H1 (cell line): ENCODE data around the gene BNC2. TPM values are rescaled to one million over a fixed set of nuclear protein-coding genes. Genes with fewer than 3 reads are reported as not detected.

Source experiments
- CTCF ChIA-PET: fragments of 300-600 bp; sonication (Branson Sonifier 250); formaldehyde crosslinking; loops from one replicate; lab custom pipeline; 2021; ENCODE audit not compliant: partially characterized antibody; lab: Charles Lee
- POLR2A ChIA-PET: fragments of 300-600 bp; sonication (Branson Sonifier 250); formaldehyde crosslinking; loops from one replicate; lab custom pipeline; 2021; ENCODE audit warnings: inconsistent platforms; ENCODE audit not compliant: partially characterized antibody; lab: Charles Lee
- DNase-seq, 2 experiments: peaks; one replicate each; pipeline versions ENCODE4 v3.0.0 to v3.0.0-alpha.2; 2010 to 2022; ENCODE audit warnings: low spot score in 2 of 2, low read depth in 1 of 2, mixed read lengths in 1 of 2
- FAIRE-seq: peaks from 2 replicates; lab custom pipeline; 2011; peaks lifted over from hg19 to GRCh38; lab: Jason Lieb, UNC
- H2AFZ ChIP-seq: 2 replicates; pipeline ENCODE4 v1.8.1; 2012; ENCODE audit warnings: low read length, inconsistent platforms
- H2AK5ac ChIP-seq: 2 replicates; pipeline ENCODE4 v1.6.1; 2013; ENCODE audit warnings: low read depth, low read length
- H2BK120ac ChIP-seq: replicated peaks from 2 replicates; pipeline ENCODE3; 2013; ENCODE audit warnings: low read depth, low read length, inconsistent platforms
- H2BK12ac ChIP-seq: 2 replicates; pipeline ENCODE4 v1.6.1; 2013; ENCODE audit warnings: low read depth, low read length
- H2BK15ac ChIP-seq: 2 replicates; pipeline ENCODE4 v1.6.1; 2013; ENCODE audit warnings: low read length
- H2BK20ac ChIP-seq: 2 replicates; pipeline ENCODE4 v1.6.1; 2013; ENCODE audit warnings: low read length
- H2BK5ac ChIP-seq: 2 replicates; pipeline ENCODE4 v1.6.1; 2013; ENCODE audit warnings: low read depth, low read length
- H3K14ac ChIP-seq: 2 replicates; pipeline ENCODE4 v1.6.1; 2013; ENCODE audit warnings: inconsistent platforms; ENCODE audit not compliant: insufficient read length
- H3K18ac ChIP-seq: 2 replicates; pipeline ENCODE4 v1.6.1; 2013; ENCODE audit warnings: low read length; ENCODE audit errors: extremely low read depth
- H3K23ac ChIP-seq: 2 replicates; pipeline ENCODE4 v1.6.1; 2013; ENCODE audit warnings: inconsistent platforms; ENCODE audit not compliant: insufficient read length
- H3K23me2 ChIP-seq: 2 replicates; pipeline ENCODE4 v1.6.1; 2013; ENCODE audit warnings: low read depth, low read length
- H3K27ac ChIP-seq: 2 replicates; pipeline ENCODE4 v1.6.1; 2011; ENCODE audit warnings: low read depth, low read length, inconsistent platforms
- H3K27me3 ChIP-seq, 4 experiments: replicated peaks in 1 of 4; 1 replicate in 1 of 4; 2 replicates in 3 of 4; pipeline versions ENCODE4 v1.6.1 to v1.8.1; 2011 to 2013; ENCODE audit warnings: low read length in 3 of 4, mild to moderate bottlenecking in 3 of 4, inconsistent platforms in 2 of 4, mixed read lengths in 2 of 4, moderate library complexity in 1 of 4; ENCODE audit not compliant: control insufficient read depth in 3 of 4, insufficient read depth in 3 of 4; ENCODE audit errors: extremely low read depth in 1 of 4
- H3K36me3 ChIP-seq, 4 experiments: 2 replicates each; pipeline versions ENCODE4 v1.6.1 to v1.8.1; 2011 to 2013; ENCODE audit warnings: mild to moderate bottlenecking in 4 of 4, low read length in 3 of 4, moderate library complexity in 2 of 4, control low read depth in 1 of 4, inconsistent platforms in 1 of 4; ENCODE audit not compliant: insufficient read depth in 4 of 4, control insufficient read depth in 2 of 4
- H3K4ac ChIP-seq: replicated peaks from 2 replicates; pipeline ENCODE3; 2013; ENCODE audit warnings: low read length, low read depth, mixed read lengths, inconsistent platforms; ENCODE audit not compliant: insufficient read length
- H3K4me1 ChIP-seq, 4 experiments: replicated peaks in 1 of 4; 1 replicate in 1 of 4; 2 replicates in 3 of 4; pipeline versions ENCODE4 v1.6.1 to v1.8.1; 2011 to 2013; ENCODE audit warnings: low read length in 3 of 4, inconsistent platforms in 2 of 4, mixed read lengths in 1 of 4; ENCODE audit not compliant: insufficient read depth in 4 of 4, control insufficient read depth in 3 of 4
- H3K4me2 ChIP-seq, 2 experiments: 2 replicates each; pipeline versions ENCODE4 v1.6.1 to v1.8.1; 2011 to 2013; ENCODE audit warnings: low read depth in 2 of 2, low read length in 2 of 2, control low read depth in 1 of 2, inconsistent platforms in 1 of 2, mild to moderate bottlenecking in 1 of 2; ENCODE audit not compliant: insufficient read depth in 1 of 2
- H3K4me3 ChIP-seq, 4 experiments: fragments of 200-600, 300-600 bp in 1 of 4; sonication (generic), shearing (Covaris generic), sonication (Bioruptor Twin) in 1 of 4; 2 replicates each; pipeline versions ENCODE4 v1.5.1 to v1.8.1; 2011 to 2016; ENCODE audit warnings: low read length in 4 of 4, low read depth in 3 of 4, control low read depth in 2 of 4, inconsistent platforms in 2 of 4, mild to moderate bottlenecking in 2 of 4, mixed read lengths in 1 of 4, moderate library complexity in 1 of 4; ENCODE audit not compliant: insufficient read depth in 2 of 4; ENCODE audit errors: extremely low read depth in 1 of 4
- H3K56ac ChIP-seq: replicated peaks from 2 replicates; pipeline ENCODE3; 2013; ENCODE audit warnings: low read depth, mild to moderate bottlenecking, mixed read lengths, low read length, inconsistent platforms; ENCODE audit not compliant: insufficient read length
- H3K79me1 ChIP-seq: 2 replicates; pipeline ENCODE4 v1.6.1; 2013; ENCODE audit warnings: low read depth, low read length, control low read depth
- H3K79me2 ChIP-seq, 2 experiments: 2 replicates each; pipeline versions ENCODE4 v1.6.1 to v1.8.1; 2012 to 2013; ENCODE audit warnings: low read length in 2 of 2, mild to moderate bottlenecking in 2 of 2, inconsistent platforms in 1 of 2; ENCODE audit not compliant: insufficient read depth in 2 of 2, control insufficient read depth in 1 of 2
- H3K9ac ChIP-seq, 4 experiments: replicated peaks in 1 of 4; 1 replicate in 1 of 4; 2 replicates in 3 of 4; pipeline versions ENCODE4 v1.6.1 to v1.8.1; 2011 to 2013; ENCODE audit warnings: low read depth in 3 of 4, low read length in 3 of 4, control low read depth in 2 of 4, mild to moderate bottlenecking in 2 of 4, moderate library complexity in 2 of 4, inconsistent platforms in 1 of 4; ENCODE audit errors: extremely low read depth in 1 of 4
- H3K9me3 ChIP-seq, 2 experiments: 2 replicates each; pipeline versions ENCODE4 v1.6.1 to v1.8.1; 2012 to 2013; ENCODE audit warnings: mild to moderate bottlenecking in 2 of 2, moderate library complexity in 2 of 2, control low read depth in 1 of 2, inconsistent platforms in 1 of 2, low read depth in 1 of 2, low read length in 1 of 2, mixed read lengths in 1 of 2; ENCODE audit not compliant: insufficient read depth in 2 of 2
- H4K20me1 ChIP-seq, 2 experiments: replicated peaks in 1 of 2; 2 replicates each; pipeline versions ENCODE3 to v1.8.1; 2011 to 2013; ENCODE audit warnings: inconsistent platforms in 2 of 2, low read length in 2 of 2, mild to moderate bottlenecking in 1 of 2; ENCODE audit not compliant: insufficient read depth in 2 of 2, control insufficient read depth in 1 of 2
- H4K5ac ChIP-seq: 2 replicates; pipeline ENCODE4 v1.6.1; 2013; ENCODE audit warnings: low read length, low read depth, mixed read lengths, inconsistent platforms; ENCODE audit not compliant: insufficient read length
- H4K8ac ChIP-seq: 2 replicates; pipeline ENCODE4 v1.8.0; 2013; ENCODE audit warnings: mild to moderate bottlenecking, moderate library complexity, low read length, inconsistent platforms; ENCODE audit not compliant: insufficient read depth; ENCODE audit errors: extremely low read depth
- H4K91ac ChIP-seq: replicated peaks from 2 replicates; pipeline ENCODE3; 2013; ENCODE audit warnings: low read length, mixed read lengths, inconsistent platforms; ENCODE audit not compliant: insufficient read length
- CHD1 ChIP-seq: IDR thresholded peaks from 2 replicates; pipeline ENCODE4 v1.6.1; 2012; ENCODE audit warnings: low read depth, low read length, improper control_type of control experiment
- JUN ChIP-seq: IDR thresholded peaks from 2 replicates; pipeline ENCODE4 v1.6.1; 2011; ENCODE audit warnings: low read depth, mild to moderate bottlenecking, improper control_type of control experiment, low read length
- JUND ChIP-seq: IDR thresholded peaks from 2 replicates; pipeline ENCODE4 v1.6.1; 2011; ENCODE audit warnings: mild to moderate bottlenecking, improper control_type of control experiment, low read length
- KDM4A ChIP-seq: IDR thresholded peaks from one replicate; pipeline ENCODE4 v1.7.1; 2012; ENCODE audit warnings: low read depth, mild to moderate bottlenecking, moderate library complexity, low read length, inconsistent platforms; ENCODE audit not compliant: severe bottlenecking
- NRF1 ChIP-seq: IDR thresholded peaks from 2 replicates; pipeline ENCODE4 v1.6.1; 2011; ENCODE audit warnings: mild to moderate bottlenecking, low read depth, low read length, improper control_type of control experiment
- POLR2AphosphoS5 ChIP-seq: IDR thresholded peaks from 2 replicates; pipeline ENCODE4 v1.6.1; 2011; ENCODE audit warnings: low read depth, low read length
- RNF2 ChIP-seq: fragments of 200-900, 300-1000 bp; sonication (generic); IDR thresholded peaks from 2 replicates; pipeline ENCODE4 v1.7.1; 2016; ENCODE audit warnings: borderline replicate concordance, low read depth, mild to moderate bottlenecking, antibody characterized with exemption, low read length; ENCODE audit not compliant: poor library complexity, severe bottlenecking; ENCODE audit errors: missing control alignments
- SAP30 ChIP-seq: fragments of 300-600 bp; sonication (generic); IDR thresholded peaks from 2 replicates; pipeline ENCODE4 v1.7.1; 2012; ENCODE audit warnings: low read length, moderate library complexity, mild to moderate bottlenecking, inconsistent platforms; ENCODE audit not compliant: insufficient read depth, insufficient replicate concordance
- SIX5 ChIP-seq: IDR thresholded peaks from 2 replicates; pipeline ENCODE4 v1.6.1; 2011; ENCODE audit warnings: mild to moderate bottlenecking, low read depth, low read length
- SRF ChIP-seq: IDR thresholded peaks from 2 replicates; pipeline ENCODE4 v1.6.1; 2011; ENCODE audit warnings: mild to moderate bottlenecking, low read depth, low read length, moderate library complexity
- SUZ12 ChIP-seq: fragments of 200-600 bp; sonication (generic); IDR thresholded peaks from 2 replicates; pipeline ENCODE4 v1.6.1; 2012; ENCODE audit warnings: mild to moderate bottlenecking, inconsistent platforms, low read length, moderate library complexity, mixed read lengths
- ZNF274 ChIP-seq: IDR thresholded peaks from 2 replicates; pipeline ENCODE4 v1.7.0; 2012; ENCODE audit warnings: low read length, borderline replicate concordance; ENCODE audit errors: extremely low read depth
- WGBS, 2 experiments: shearing (Covaris generic) in 1 of 2; methylation state at CpG; one replicate each; pipeline versions ENCODE4 v1.1.6 to v1.1.7; 2013 to 2015; ENCODE audit warnings: low lambda C conversion rate in 2 of 2, mixed read lengths in 2 of 2, inconsistent platforms in 1 of 2, low coverage in 1 of 2, missing lambda C conversion rate in 1 of 2; ENCODE audit not compliant: insufficient replicate concordance in 2 of 2, insufficient coverage in 1 of 2, insufficient read length in 1 of 2; ENCODE audit errors: extremely low coverage in 1 of 2, missing lambda C conversion rate in 1 of 2; 5-methylcytosine and 5-hydroxymethylcytosine counted together
- polyA plus RNA-seq, 7 experiments: library from polyadenylated mRNA; depleted of rRNA in 3 of 7; stranded (reverse) in 5 of 7; unstranded in 2 of 7; fragments of >200 nt in 5 of 7; fragments of 200-250 nt in 2 of 7; gene quantifications; 1 replicate in 5 of 7; 2 replicates in 1 of 7; 4 replicates in 1 of 7; pipeline versions ENCODE4 v1.2.1 to v1.2.3, GENCODE V29; 2011 to 2013; ENCODE audit warnings: missing spikeins in 2 of 7, mixed read lengths in 2 of 7
- total RNA-seq: library from RNA; stranded (reverse); fragmentation: NEBNext Ultra II Directional; extraction: Animal tissue kit (Norgen Biotek cat#: 25700); gene quantifications from 2 replicates; pipeline ENCODE4 v1.2.1, GENCODE V29; 2021
- TF ChIP-seq, protein P1 (sequence below): IDR thresholded peaks from 2 replicates; pipeline ENCODE4 v1.6.1; 2012; ENCODE audit warnings: low read length, inconsistent platforms

Gene BNC2
- total and polyA plus RNA-seq, 2 of the 8 experiments (the other 6 are each of a cell fraction or from before 2014, with no cell fraction given): 16.0 to 26.8 TPM

DNA sequence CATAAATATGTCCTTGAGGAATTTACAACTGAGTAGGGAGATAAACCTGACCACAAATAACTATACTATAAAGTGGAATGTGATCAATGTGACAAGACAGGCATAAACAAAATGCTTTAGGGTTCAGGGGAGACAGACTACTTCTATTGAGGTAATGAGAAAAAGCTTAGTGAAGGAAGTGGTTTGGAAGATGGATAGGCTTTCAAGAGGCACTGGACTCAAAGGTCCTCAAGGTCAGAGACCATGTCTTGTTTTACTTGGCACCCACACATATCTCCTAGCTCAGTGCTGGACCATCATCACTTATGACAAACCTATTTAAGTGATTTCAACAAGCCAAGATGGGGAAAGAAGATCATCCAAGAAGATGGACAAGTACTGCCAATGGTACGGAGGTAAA, 257.8 kb downstream of the BNC2 start:
- Histone ChIP-seq H3K9ac (no peak overlapping the region), H3K4me2 (no peak overlapping the region), H2AK5ac (no peak overlapping the region), H4K8ac (no peak overlapping the region), H3K36me3 (no peaks in the 10 kb centered on the region), H3K9me3 (no peaks in the 10 kb centered on the region), H3K79me2 (peaks cover 0 to 9% of the 10 kb centered on the region in 2 experiments; a peak in 1 of 4 replicates), H3K79me1 (no peaks in the 10 kb centered on the region; the same call in 1 of the 2 replicates), H2BK12ac (no peak overlapping the region), H2AFZ (no peak overlapping the region), H4K91ac (no peak overlapping the region), H3K4ac (no peak overlapping the region), H2BK15ac (no peak overlapping the region), H3K4me3 (no peak overlapping the region), H2BK20ac (no peak overlapping the region), H3K23me2 (no peaks in the 10 kb centered on the region; the same call in 1 of the 2 replicates), H3K18ac (no peak overlapping the region), H3K23ac (no peak overlapping the region), H2BK120ac (no peak overlapping the region), H3K27me3 (no peaks in the 10 kb centered on the region), H4K5ac (no peak overlapping the region), H3K56ac (no peak overlapping the region), H3K27ac (no peak overlapping the region), H3K14ac (no peak overlapping the region), H3K4me1 (peaks cover 0 to 9% (median 6%) of the 10 kb centered on the region in 4 experiments; a peak in 4 of 7 replicates), H4K20me1 (no peaks in the 10 kb centered on the region), H2BK5ac (no peak overlapping the region)
- DNase-seq (no peak), FAIRE-seq (no peak)
- 90% methylated on average over 1 of the region's 1 CpG; no CpG with 5 or more reads in 1 of the 2 experiments for WGBS, 2 experiments
- TF ChIP-seq POLR2AphosphoS5 (no peak), SAP30 (no peak), KDM4A (no peak), JUND (no peak), SRF (no peak), RNF2 (no peak), CHD1 (no peak), SIX5 (no peak), NRF1 (no peak), ZNF274 (no peak), JUN (no peak), SUZ12 (no peak)
- TF ChIP-seq, protein P1, sequence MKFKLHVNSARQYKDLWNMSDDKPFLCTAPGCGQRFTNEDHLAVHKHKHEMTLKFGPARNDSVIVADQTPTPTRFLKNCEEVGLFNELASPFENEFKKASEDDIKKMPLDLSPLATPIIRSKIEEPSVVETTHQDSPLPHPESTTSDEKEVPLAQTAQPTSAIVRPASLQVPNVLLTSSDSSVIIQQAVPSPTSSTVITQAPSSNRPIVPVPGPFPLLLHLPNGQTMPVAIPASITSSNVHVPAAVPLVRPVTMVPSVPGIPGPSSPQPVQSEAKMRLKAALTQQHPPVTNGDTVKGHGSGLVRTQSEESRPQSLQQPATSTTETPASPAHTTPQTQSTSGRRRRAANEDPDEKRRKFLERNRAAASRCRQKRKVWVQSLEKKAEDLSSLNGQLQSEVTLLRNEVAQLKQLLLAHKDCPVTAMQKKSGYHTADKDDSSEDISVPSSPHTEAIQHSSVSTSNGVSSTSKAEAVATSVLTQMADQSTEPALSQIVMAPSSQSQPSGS: no peak
- CTCF ChIA-PET: no interaction called here
- POLR2A ChIA-PET: no interaction called here
